NCI-H2227 treated with DMSO at 0.1 percent for 48 hours (cell line): ENCODE measurements around the gene TRA2A.
A peak's percentile ranks its signal among the peaks of the same experiment; 100 is the strongest.

Source experiments
- DNase-seq: peaks from one replicate; lab custom pipeline; 2025; lab: John Stamatoyannopoulos, UW

Gene TRA2A

DNA sequence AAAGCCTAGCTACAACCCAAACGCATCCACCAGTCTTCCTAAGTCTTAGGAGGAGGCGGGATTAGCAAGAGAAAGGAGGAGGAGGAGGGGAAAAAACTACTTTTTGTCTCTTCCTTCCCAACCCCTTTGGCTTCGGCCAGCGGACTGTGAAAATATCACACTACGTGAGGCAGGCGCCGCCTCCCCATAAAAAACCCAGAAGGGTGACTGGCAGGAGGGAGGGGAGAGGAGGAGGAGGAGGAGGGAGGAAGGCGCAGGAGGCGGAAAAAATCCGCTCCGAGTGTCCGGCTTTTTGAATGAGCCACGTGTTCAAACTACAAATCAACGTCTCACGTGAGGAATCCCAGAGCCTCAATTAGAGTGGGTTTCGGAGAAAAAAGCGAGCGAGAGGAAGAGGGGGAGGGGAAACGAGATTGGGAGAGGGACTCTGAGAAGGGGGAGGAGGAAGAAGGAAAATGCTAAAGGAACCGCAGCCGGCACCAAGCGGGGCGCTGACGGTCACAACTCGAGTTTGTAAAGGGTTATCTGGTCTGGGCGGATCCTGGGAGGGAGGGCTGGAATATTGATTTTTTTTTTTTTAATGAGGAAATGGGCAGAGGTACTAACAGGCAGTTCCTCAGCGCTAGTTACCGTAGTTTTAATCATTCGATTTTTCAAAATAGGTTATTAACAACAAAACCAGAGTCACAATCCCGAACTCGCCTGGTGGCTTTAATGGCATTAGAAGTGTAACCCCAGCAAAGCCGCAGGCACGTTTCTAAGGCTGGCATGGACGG lies 61.3 kb downstream of the TRA2A start, which contains the start of gene IGF2BP3:
TSS of gene IGF2BP3 (minus strand) at position 162 of the 776 bp plus-strand sequence. CDS start 381 bp downstream, outside the sequence.
- DNase-seq = peak; percentile 92

- DNase-seq = no peak
Observed at GRCh38 chr7:23469961-23470250, 61.9 kb downstream of the TRA2A start.

DNA sequence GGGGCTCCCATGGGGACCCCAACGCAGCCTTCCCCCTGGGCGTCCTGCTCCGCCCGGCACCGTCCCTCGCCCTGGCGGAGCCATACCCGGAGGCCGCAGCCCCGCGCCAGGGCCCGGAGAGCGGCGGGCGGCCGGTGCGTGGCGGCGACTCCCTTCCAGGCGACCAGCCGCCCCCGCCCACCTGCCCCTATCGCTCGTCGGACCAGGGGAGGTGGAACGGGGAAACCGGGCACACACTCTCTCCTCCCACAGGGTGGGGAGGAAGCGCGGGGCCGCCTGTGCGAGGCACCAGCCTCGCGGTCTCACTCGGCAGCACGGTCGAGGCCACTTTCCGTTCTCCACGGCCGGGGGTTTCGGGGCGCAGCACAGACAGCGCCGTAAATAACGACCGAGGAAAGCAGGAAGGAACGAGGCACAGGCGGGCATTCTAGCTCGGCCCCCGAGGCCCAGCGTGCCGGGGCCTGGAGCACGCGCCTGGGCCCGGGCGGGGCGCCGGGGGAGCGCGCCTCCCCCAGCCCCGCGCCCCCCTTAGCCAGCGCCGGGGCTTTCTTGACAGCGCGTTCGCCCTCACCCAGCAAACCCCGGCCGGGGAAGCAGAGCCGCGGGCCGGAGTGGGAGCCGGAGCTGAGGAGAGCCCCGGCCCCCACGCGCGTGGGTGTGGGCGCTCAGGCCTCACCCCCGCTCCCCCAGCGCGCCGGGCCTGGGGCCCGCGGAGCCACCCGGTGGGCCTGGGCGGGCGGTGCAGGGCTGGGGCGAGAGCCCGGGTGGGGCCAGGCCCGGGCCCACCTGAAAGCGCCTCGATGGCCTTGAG lies 62.4 kb downstream of the TRA2A start:
- no peak for DNase-seq

DNA sequence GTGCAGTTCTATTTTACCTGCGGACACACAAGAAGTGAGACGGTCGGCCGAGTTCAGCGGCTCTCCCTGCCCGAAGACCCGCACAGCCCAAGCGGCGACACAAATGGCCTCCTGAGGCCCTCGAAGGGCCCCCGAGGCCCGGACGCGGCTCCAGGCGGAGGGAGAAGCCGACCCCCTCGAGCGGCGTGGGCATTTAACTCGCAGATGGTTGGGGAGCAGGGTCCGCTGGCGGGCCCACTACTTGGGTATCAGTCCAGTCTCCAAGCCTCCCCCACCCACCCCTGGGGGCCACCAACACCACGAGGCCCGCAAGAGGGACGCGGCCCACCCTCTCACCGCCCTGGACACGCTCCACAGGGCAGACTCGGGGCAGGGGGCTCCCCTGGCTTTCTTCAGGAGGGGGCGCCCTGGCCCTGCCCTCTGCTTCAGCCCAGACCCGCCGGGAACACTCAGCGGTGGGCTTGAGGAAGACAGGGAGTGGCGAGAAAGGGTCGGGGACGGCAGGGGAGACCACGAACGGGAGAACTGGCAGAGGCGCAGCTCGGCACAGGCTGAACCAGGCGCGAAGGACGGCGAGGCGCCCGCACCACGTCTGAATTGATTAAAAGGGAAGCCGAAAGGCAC lies 63.1 kb downstream of the TRA2A start:
- no peak for DNase-seq

DNA sequence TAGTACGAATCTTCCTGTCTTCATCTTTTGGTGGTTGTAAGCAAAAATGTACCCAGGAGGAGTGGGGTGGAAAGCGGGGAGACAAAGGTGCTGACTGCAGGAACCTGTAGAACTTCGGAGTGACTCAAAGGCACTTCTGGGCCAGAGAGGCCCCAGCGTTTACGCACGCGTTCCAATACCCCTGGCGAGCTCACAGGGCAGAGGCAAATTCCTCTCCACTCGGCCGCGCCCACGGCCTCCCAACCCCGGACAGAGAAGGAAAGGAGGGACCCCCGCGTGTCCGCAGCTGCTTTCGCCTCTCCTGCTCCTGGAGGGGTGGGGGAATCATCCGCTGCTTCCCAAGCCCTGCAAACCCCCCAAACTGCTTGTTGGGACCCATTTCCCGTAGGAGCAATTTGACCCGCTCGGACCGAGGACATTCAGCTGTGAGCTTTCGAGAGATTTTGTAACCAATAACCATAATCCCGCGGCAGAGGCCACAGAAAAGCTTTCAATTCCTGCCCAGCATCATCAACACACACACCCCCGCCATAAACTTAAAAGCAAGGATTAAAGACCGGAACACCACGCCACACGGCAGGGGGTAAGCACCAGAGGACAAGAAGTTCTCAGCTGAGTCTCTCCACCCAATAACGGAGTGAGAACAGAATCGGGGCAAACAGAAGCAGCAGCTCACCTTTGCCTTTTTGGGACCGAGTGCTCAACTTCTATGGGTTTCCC lies 63.8 kb downstream of the TRA2A start:
- DNase-seq = peak; percentile 24

DNA sequence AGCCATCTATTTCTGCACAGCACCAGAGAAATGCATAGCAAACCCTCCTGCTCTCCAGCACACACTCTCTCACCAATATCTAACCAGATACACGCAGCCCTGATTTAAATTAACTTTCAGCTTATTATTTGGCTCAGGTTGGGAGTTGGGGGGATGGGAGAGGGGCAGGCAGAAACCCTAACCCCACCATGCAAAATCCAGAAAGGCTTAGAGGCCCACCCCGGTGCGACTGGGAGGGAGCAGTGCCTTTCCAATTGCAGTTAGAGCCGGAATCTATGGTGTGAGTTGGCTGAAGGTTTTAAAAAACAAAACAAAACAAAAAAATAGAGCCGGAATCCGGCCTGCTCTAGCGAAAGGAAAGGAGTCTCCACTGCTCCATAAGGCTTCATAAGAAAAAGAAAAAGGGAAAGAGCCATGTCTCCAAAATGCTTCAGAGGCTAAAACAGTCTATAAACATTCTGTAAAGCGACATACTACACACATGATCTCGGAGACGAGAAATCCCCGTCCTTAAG lies 64.4 kb downstream of the TRA2A start:
- DNase-seq = no peak

DNA sequence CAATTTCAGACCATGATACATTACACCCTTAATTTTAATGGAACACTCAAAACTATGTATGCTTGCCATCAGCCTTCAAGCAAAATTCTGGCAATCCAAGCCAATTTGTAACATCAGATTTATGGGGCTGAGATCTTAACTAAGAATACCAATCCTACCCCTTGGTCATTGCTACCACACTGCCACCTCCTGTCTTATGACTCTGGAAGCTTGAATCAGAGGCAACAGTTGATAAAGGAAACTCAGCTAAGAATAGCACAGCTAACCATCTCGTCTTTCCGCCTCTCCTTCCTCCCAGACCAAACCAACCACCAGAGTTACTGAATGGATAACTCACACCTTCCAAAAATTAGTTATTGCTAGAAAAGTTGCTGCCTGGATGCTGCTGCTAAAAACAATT lies 68.9 kb downstream of the TRA2A start:
- no peak for DNase-seq

GRCh38 chr7:23458044-23458443 lies 73.7 kb downstream of the TRA2A start:
- DNase-seq = no peak

DNA sequence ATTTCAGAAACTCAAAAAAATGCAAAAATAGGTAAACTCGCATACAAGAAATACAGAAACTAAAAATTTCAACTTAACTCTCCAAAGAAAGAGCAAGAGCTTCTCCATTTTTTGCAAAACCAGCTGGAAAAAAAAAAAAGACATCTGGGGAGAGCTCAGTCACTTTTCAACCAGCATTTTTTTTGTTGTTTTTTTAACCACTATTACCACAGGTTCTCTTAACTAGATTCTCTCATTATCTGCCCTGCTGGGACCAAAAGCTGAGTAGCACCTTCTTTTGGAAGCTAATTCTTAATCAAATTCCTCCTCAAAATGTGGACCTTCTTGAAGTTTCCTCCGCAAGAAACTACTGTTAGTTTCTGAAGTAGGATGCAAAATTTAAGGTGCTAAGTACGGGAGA lies 75.7 kb downstream of the TRA2A start:
- no peak for DNase-seq

DNA sequence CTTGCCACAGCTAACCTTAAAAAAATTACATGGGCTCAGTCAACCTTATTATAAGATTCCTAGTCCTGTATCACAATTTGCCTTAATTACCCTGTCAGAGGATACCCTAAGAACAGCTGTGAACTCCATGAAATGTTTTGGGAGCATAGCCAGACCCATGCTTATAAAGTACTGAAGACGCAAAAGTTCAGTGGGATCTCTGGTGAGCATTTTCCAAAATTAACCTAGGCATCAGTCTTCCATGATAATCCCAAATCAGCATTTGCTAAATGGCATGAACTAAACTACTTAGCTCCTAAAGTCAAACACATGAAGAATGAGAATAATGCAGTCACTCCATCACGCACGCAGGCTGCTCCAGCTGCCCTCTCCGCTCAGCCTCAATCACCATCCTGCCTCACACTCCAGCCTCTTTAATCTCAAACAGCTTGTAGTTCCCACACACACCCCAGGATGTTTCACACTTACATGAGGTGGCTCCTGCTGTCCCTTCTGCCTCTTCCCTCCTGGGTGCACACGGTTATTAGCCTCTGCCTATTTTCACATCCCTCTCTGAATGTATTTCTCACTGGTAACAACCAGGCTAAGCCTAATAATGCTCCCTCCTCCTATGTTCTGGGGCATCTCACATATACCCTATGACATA lies 76.8 kb downstream of the TRA2A start:
- no peak for DNase-seq
